GM23338 (cell line): Measurements from ENCODE around the gene MSH3.

ENCODE experiments used
- CREB1 ChIP-seq: fragments of 250-450 bp; sonication (Bioruptor Pico); IDR thresholded peaks from 2 replicates; pipeline ENCODE4 v1.5.0; 2020; ENCODE audit warnings: low read depth, mild to moderate bottlenecking, moderate library complexity
- EZH2 ChIP-seq: fragments of 200-600 bp; sonication (generic); IDR thresholded peaks from one replicate; pipeline ENCODE4 v1.8.0; 2017; ENCODE audit warnings: antibody characterized with exemption, mild to moderate bottlenecking, low read depth; ENCODE audit not compliant: unreplicated experiment
- EZH2phosphoT487 ChIP-seq: fragments of 200-600 bp; sonication (generic); IDR thresholded peaks from one replicate; pipeline ENCODE4 v1.8.1; 2018; ENCODE audit warnings: antibody characterized with exemption; ENCODE audit not compliant: unreplicated experiment
- JUNB ChIP-seq: IDR thresholded peaks from one replicate; pipeline ENCODE4 v1.6.1; 2016; ENCODE audit warnings: antibody characterized with exemption; ENCODE audit not compliant: unreplicated experiment
- NANOG ChIP-seq: IDR thresholded peaks from 2 replicates; pipeline ENCODE4 v1.6.1; 2016; ENCODE audit warnings: antibody characterized with exemption, borderline replicate concordance
- POLR2AphosphoS5 ChIP-seq: IDR thresholded peaks from 2 replicates; pipeline ENCODE4 v1.6.1; 2016; ENCODE audit warnings: antibody characterized with exemption, low read depth
- STAT1 ChIP-seq: IDR thresholded peaks from one replicate; pipeline ENCODE4 v1.6.1; 2016; ENCODE audit warnings: antibody characterized with exemption; ENCODE audit not compliant: unreplicated experiment
- ZNF114 ChIP-seq: fragments of 250-450 bp; sonication (Bioruptor Pico); IDR thresholded peaks from 2 replicates; pipeline ENCODE4 v1.5.0; 2020; ENCODE audit warnings: mild to moderate bottlenecking, moderate library complexity
- ZNF331 ChIP-seq: fragments of 250-450 bp; sonication (Bioruptor Pico); IDR thresholded peaks from 2 replicates; pipeline ENCODE4 v1.5.0; 2020; ENCODE audit warnings: low read depth, mild to moderate bottlenecking, moderate library complexity
- ZNF462 ChIP-seq: fragments of 250-450 bp; sonication (Bioruptor Pico); IDR thresholded peaks from 2 replicates; pipeline ENCODE4 v1.5.0; 2020; ENCODE audit warnings: mild to moderate bottlenecking, moderate library complexity
- TF ChIP-seq, protein P1 (sequence below), 2 experiments: fragments of 200-600 bp in 1 of 2; sonication (generic) in 1 of 2; conservative IDR thresholded peaks; 2 replicates each; pipeline versions ENCODE4 v1.5.1 to v1.6.1; 2016 to 2017; ENCODE audit warnings: antibody characterized with exemption in 2 of 2, low read depth in 2 of 2, mild to moderate bottlenecking in 2 of 2, moderate library complexity in 1 of 2
- TF ChIP-seq, protein P2 (sequence below): IDR thresholded peaks from one replicate; pipeline ENCODE4 v1.6.1; 2018; ENCODE audit warnings: antibody characterized with exemption; ENCODE audit not compliant: unreplicated experiment
- TF ChIP-seq, protein P3 (sequence below): IDR thresholded peaks from 2 replicates; pipeline ENCODE4 v1.6.1; 2016; ENCODE audit warnings: antibody characterized with exemption

DNA sequence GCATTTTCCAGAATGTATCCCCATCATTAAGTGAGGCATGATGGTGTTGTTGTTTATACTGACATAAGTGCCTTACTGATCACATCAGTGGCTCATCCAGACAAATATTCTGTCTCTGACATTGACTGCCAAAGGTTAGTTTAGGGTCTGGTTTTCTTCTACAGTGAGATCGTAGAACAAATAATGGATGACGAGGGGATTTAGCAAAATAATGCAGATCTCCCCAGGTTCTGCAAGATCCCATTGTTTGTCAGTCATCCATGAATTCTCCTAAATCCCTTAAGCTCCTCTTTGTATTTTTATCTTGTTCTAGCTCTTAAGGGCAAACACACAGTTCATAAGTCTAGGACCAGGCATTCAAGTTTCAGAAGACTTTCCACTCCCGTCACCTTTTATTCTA lies 93.5 kb downstream of the MSH3 start:
- TF ChIP-seq POLR2AphosphoS5 (no peak), EZH2 (no peak), CREB1 (CRISPR knock-in tag) (0 out of 2 replicates have a peak, but pooled peaks have one; percentile 12), EZH2phosphoT487 (no peak), JUNB (no peak), ZNF114 (CRISPR knock-in tag) (no peak), ZNF462 (CRISPR knock-in tag) (no peak), STAT1 (no peak), NANOG (no peak), ZNF331 (CRISPR knock-in tag) (no peak)
- TF ChIP-seq, protein P1, sequence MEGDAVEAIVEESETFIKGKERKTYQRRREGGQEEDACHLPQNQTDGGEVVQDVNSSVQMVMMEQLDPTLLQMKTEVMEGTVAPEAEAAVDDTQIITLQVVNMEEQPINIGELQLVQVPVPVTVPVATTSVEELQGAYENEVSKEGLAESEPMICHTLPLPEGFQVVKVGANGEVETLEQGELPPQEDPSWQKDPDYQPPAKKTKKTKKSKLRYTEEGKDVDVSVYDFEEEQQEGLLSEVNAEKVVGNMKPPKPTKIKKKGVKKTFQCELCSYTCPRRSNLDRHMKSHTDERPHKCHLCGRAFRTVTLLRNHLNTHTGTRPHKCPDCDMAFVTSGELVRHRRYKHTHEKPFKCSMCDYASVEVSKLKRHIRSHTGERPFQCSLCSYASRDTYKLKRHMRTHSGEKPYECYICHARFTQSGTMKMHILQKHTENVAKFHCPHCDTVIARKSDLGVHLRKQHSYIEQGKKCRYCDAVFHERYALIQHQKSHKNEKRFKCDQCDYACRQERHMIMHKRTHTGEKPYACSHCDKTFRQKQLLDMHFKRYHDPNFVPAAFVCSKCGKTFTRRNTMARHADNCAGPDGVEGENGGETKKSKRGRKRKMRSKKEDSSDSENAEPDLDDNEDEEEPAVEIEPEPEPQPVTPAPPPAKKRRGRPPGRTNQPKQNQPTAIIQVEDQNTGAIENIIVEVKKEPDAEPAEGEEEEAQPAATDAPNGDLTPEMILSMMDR (conservative IDR thresholded peaks at IDR 0.05; ENCODE audit: low read depth in 2 of 2), result no peak
- TF ChIP-seq, protein P2, sequence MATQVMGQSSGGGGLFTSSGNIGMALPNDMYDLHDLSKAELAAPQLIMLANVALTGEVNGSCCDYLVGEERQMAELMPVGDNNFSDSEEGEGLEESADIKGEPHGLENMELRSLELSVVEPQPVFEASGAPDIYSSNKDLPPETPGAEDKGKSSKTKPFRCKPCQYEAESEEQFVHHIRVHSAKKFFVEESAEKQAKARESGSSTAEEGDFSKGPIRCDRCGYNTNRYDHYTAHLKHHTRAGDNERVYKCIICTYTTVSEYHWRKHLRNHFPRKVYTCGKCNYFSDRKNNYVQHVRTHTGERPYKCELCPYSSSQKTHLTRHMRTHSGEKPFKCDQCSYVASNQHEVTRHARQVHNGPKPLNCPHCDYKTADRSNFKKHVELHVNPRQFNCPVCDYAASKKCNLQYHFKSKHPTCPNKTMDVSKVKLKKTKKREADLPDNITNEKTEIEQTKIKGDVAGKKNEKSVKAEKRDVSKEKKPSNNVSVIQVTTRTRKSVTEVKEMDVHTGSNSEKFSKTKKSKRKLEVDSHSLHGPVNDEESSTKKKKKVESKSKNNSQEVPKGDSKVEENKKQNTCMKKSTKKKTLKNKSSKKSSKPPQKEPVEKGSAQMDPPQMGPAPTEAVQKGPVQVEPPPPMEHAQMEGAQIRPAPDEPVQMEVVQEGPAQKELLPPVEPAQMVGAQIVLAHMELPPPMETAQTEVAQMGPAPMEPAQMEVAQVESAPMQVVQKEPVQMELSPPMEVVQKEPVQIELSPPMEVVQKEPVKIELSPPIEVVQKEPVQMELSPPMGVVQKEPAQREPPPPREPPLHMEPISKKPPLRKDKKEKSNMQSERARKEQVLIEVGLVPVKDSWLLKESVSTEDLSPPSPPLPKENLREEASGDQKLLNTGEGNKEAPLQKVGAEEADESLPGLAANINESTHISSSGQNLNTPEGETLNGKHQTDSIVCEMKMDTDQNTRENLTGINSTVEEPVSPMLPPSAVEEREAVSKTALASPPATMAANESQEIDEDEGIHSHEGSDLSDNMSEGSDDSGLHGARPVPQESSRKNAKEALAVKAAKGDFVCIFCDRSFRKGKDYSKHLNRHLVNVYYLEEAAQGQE, result no peak
- TF ChIP-seq, protein P3, sequence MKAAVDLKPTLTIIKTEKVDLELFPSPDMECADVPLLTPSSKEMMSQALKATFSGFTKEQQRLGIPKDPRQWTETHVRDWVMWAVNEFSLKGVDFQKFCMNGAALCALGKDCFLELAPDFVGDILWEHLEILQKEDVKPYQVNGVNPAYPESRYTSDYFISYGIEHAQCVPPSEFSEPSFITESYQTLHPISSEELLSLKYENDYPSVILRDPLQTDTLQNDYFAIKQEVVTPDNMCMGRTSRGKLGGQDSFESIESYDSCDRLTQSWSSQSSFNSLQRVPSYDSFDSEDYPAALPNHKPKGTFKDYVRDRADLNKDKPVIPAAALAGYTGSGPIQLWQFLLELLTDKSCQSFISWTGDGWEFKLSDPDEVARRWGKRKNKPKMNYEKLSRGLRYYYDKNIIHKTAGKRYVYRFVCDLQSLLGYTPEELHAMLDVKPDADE, result no peak
